Suprapubic skin (tissue), 3 donors: Measurements from ENCODE around the gene SPATA20.

ENCODE experiments used
- EP300 ChIP-seq: sonication (generic); formaldehyde crosslinking; IDR thresholded peaks from one replicate; pipeline ENCODE4 v1.6.1; 2017; ENCODE audit warnings: antibody characterized with exemption
- POLR2A ChIP-seq, 2 donors: fragments of 450-650 bp; IDR thresholded peaks; one replicate each; pipeline ENCODE4 v1.6.1; 2017; ENCODE audit warnings: antibody characterized with exemption in 2 of 2, mild to moderate bottlenecking in 2 of 2, moderate library complexity in 2 of 2
- TF ChIP-seq, protein P1 (sequence below), 2 donors: fragments of 200-600 bp in 1 of 2; fragments of 450-650 bp in 1 of 2; sonication (generic) in 1 of 2; IDR thresholded peaks; one replicate each; pipeline ENCODE4 v1.5.1; 2016 to 2019; ENCODE audit warnings: antibody characterized with exemption in 2 of 2, mild to moderate bottlenecking in 1 of 2, moderate library complexity in 1 of 2

GRCh38 chr17:50501054-50501453 lies 45.9 kb upstream of the SPATA20 start:
- TF ChIP-seq, protein P1, sequence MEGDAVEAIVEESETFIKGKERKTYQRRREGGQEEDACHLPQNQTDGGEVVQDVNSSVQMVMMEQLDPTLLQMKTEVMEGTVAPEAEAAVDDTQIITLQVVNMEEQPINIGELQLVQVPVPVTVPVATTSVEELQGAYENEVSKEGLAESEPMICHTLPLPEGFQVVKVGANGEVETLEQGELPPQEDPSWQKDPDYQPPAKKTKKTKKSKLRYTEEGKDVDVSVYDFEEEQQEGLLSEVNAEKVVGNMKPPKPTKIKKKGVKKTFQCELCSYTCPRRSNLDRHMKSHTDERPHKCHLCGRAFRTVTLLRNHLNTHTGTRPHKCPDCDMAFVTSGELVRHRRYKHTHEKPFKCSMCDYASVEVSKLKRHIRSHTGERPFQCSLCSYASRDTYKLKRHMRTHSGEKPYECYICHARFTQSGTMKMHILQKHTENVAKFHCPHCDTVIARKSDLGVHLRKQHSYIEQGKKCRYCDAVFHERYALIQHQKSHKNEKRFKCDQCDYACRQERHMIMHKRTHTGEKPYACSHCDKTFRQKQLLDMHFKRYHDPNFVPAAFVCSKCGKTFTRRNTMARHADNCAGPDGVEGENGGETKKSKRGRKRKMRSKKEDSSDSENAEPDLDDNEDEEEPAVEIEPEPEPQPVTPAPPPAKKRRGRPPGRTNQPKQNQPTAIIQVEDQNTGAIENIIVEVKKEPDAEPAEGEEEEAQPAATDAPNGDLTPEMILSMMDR (IDR thresholded peaks at IDR 0.05), result no peak
- TF ChIP-seq POLR2A (IDR thresholded peaks at IDR 0.05) (no peak), EP300 (no peak)
